NCI-H2227 (cell line): ENCODE measurements around the gene AIMP1.
"Not testable (repeated sequence)": the region's sequence is repeated elsewhere in the genome, so short reads cannot be mapped to it uniquely, and the experiment has no call there.

Source experiments
- DNase-seq: peaks from one replicate; lab custom pipeline; 2025; ENCODE audit not compliant: unreplicated experiment; lab: John Stamatoyannopoulos, UW

Gene AIMP1

GRCh38 chr4:106344647-106344970 is 28.3 kb downstream of the AIMP1 start:
- no peak for DNase-seq

DNA sequence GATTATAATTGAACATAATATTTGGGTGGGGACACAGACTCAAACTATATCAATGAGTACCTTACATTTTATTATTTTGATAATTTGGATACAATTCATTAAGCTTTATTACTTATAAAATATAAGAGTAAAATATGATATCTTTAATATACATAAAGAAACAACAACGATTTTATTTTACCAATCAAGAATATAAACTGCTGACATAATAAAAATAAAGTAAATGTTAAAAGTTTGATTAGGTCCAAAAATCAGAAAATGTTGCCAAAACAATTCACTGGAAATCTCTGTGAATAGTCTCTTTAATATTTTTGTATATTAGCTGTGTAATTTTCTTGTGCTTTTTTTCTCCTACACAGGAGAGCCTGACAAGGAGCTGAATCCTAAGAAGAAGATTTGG is 30.8 kb downstream of the AIMP1 start:
- no peak for DNase-seq

DNA sequence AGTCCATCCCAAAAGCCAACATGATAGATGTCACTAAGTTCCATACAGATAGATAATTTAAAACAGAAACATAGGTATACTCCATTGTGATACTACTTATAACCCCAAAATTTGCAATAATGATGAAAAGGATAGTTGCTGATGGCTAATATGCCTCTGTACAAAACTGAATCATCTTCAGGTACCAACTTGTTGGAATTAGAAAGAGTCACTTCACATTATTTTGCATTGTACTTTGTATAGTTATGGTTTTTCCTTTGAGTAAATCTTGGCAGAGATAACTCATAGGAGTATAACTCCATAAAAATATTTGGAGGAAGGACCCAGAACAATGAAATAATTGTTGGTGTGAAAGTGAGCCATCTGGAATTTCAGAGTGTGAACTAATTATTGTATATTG is 34.7 kb downstream of the AIMP1 start:
- DNase-seq: no peak

- DNase-seq: no peak
These were observed 37.4 kb downstream of the AIMP1 start for GRCh38 chr4:106353786-106354185.

- DNase-seq: no peak
These were observed 38.8 kb downstream of the AIMP1 start for GRCh38 chr4:106355193-106355592.

DNA sequence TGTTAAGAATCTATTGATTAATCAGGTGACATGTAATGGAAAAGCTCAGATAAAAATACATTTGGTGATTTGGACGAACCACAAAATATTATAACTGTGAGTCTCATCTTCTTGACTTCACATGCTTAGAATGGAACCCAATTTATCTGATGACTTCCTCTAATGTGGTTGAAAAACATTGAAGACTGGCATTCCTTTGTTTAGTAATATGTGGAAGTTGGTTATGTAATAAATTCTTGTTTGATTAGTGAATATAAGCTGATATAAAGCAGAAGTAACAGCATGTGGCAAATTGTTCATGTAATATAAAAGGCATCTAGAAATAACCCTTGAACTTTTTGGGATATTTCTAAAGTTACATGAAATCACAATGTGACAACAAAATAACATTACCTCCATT is 42.5 kb downstream of the AIMP1 start:
- no peak for DNase-seq

GRCh38 chr4:106362086-106362825 is 45.9 kb downstream of the AIMP1 start:
- DNase-seq: no peak

- DNase-seq: no peak
These were observed 47.9 kb downstream of the AIMP1 start for GRCh38 chr4:106364282-106364681.

- no peak for DNase-seq
These were observed 49.3 kb downstream of the AIMP1 start for GRCh38 chr4:106365613-106366012.

DNA sequence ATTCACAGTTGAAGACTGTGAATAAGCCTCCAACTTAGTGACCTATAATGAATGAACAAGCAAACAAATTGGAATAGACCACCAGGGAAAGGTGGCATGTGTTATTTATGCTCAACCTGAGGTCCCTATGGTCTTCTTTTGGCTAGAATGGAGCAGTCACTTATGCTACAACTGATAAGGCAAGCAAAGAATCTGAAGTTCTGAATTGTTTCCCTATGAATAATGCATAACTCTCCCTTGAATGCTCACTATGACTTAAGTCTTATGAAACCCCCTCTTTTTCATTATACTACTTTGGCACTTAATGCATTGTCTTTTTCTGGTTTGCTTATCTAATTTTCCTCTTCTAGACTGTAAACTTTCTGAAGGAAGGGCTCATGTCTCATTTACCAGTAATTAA is 49.7 kb downstream of the AIMP1 start:
- DNase-seq: no peak

GRCh38 chr4:106367072-106367471 is 50.7 kb downstream of the AIMP1 start:
- no peak for DNase-seq

- DNase-seq: no peak
These were observed 52.3 kb downstream of the AIMP1 start, which contains the start of gene GIMD1 for GRCh38 chr4:106368678-106369077. Gene GIMD1, minus strand, starts transcription at chr4:106368778. Its CDS starts 1,343 bp downstream, at chr4:106367435.

GRCh38 chr4:106369456-106370060 is 53.2 kb downstream of the AIMP1 start:
- peak; percentile 9 for DNase-seq

DNA sequence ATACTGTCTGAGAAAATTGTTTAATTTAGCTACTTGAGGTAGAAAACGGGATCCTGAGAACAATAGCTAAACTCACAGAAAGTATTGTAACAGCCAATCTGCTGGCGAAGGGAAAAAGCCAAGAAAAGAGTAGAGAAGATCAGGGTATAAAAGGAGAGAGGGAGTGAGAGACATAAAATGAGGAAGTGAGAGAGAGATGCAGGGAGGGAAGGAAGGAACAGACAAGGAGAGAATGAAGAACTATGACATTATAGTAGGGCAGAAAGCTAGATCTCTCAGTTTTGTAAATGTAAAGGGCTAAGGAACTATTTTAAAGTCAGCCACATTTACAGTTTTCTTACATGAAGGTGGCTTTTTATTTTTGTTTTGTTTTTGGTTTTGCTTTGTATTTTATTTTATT is 53.9 kb downstream of the AIMP1 start:
- no peak for DNase-seq

- DNase-seq: no peak
These were observed 54.8 kb downstream of the AIMP1 start for GRCh38 chr4:106371161-106371560.

DNA sequence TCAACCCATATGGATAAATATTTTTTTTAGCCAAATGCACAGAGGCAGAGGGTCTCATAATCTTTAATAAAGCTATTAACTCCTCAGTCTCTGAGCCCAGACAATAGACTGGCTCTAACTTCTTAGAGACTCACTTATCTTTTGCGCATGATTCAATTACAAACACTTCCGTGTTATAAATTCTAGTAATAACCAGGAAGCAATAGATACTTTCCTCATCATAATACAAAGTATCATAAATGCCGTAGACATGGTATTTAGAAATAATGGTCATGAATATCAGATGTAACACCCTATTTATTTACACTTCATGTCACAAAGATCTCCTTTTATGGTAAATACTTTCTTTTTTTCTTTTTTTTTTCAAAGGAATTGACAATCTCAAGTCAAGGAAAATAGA is 56.7 kb downstream of the AIMP1 start:
- no peak for DNase-seq

GRCh38 chr4:106380179-106380578 is 63.8 kb downstream of the AIMP1 start:
- DNase-seq: no peak

- no peak for DNase-seq
These were observed 68.5 kb downstream of the AIMP1 start for GRCh38 chr4:106384878-106385277.

DNA sequence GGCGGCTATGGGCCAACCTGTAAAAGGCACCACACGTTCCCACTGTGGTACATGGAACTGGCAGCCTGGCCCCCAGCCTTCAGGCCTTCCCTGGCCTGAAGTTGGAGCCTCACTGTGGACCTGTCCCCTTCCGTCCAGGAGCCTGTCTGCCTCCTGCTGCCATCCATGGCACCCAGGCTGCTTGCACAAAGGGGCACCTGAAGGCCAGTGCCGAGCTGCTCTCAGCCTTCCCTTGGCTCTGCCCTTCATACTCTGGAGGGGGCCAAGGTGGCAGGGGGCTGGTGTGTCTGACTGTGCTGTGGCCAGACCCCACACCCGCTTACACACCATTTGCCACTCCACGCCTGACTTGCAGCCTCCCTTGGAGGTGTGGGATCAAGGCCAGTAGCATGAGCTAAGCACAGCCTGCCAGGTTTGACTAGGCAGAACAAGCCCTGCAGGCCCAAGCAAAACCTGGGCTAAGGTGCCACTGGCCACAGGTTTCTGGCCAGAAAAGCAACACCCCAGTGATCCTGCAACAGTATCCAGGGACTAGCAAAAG is 69.6 kb downstream of the AIMP1 start:
- DNase-seq: no peak

DNA sequence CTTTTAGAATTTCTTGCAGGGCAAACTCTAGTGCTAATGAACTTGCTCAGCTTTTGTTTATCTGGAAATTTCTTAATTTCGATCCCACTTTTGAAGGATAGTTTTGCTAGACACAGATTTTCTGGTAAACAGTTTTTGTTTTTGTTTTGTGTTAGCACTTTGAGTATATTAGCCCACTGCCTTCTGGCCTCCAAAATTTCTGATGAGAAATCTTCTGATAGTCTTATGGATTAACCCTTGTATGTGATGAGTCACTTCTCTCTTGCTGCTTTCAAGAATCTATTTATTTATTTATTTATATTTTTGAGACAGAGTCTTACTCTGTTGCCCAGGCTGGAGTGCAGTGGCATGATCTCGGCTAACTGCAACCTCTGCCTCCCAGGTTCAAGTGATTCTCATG is 79.2 kb downstream of the AIMP1 start:
- DNase-seq: no peak

DNA sequence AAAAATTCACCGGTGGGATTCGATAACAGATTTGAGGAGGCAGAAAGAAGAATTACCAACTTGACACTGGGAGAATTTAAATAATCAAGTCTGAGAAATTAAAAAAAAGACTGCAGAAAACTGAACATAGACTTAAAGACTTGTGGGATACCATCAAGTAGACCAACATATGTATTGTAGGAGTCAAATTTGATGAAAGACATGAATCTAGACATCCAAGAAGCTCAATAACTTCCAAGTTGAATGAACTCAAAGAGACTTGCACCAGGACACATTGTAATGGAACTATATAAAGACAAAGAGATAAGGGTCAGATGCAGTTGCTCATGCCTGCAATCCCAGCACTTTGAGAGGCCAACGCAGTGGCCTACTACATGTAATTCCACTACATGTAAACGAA is 82.5 kb downstream of the AIMP1 start:
- not testable (repeated sequence) for DNase-seq
